Body of pancreas (tissue), 4 donors: ENCODE data around the gene MIER1. TPM values are rescaled to one million over a fixed set of nuclear protein-coding genes. Genes with fewer than 3 reads are reported as not detected.

Source experiments
- ATAC-seq: fragments of 150-250 bp; one replicate; pipeline ENCODE4 v1.9.1; 2016
- DNase-seq, 4 donors: peaks; one replicate each; pipeline ENCODE4 v3.0.0-alpha.2; 2019
- H3K27ac ChIP-seq, 4 donors: fragments of 200-600 bp; sonication (generic); 1 replicate in 3 of 4; 2 replicates in 1 of 4; pipeline versions ENCODE4 v1.5.1 to v1.6.1; 2016 to 2019; ENCODE audit warnings: mild to moderate bottlenecking in 1 of 4, mixed read lengths in 1 of 4, moderate library complexity in 1 of 4
- H3K27me3 ChIP-seq, 2 donors: fragments of 200-600 bp; sonication (generic); one replicate each; pipeline ENCODE4 v1.6.0; 2016; ENCODE audit warnings: mild to moderate bottlenecking in 1 of 2
- H3K36me3 ChIP-seq, 2 donors: fragments of 200-600 bp; sonication (generic); replicated peaks in 1 of 2; 2 replicates each; pipeline ENCODE4 v1.5.1; 2016; ENCODE audit warnings: low read depth in 2 of 2; ENCODE audit not compliant: insufficient read depth in 1 of 2
- H3K4me1 ChIP-seq: fragments of 200-600 bp; sonication (generic); one replicate; pipeline ENCODE4 v1.6.0; 2016
- H3K4me3 ChIP-seq, 2 donors: fragments of 200-600 bp; sonication (generic); 1 replicate in 1 of 2; 2 replicates in 1 of 2; pipeline ENCODE4 v1.5.1; 2016 to 2019
- H3K9me3 ChIP-seq, 3 donors: fragments of 200-600 bp; sonication (generic); 1 replicate in 2 of 3; 2 replicates in 1 of 3; pipeline ENCODE4 v1.5.1; 2016
- POLR2A ChIP-seq, 3 donors: fragments of 450-650 bp; IDR thresholded peaks; one replicate each; pipeline ENCODE4 v1.6.1; 2016; ENCODE audit warnings: antibody characterized with exemption in 3 of 3, mild to moderate bottlenecking in 2 of 3
- WGBS, 2 donors: methylation state at CpG; one replicate each; pipeline ENCODE4 v1.1.5; 2017; 5-methylcytosine and 5-hydroxymethylcytosine counted together
- intact Hi-C: fragments of 100-400 bp; cut with DNase I; formaldehyde crosslinking; loops from one replicate; pipeline ENCODE4 v1.15.1; 2023
- total RNA-seq, 2 donors: library from RNA; depleted of rRNA; stranded (reverse); fragments of >200 nt; gene quantifications; one replicate each; pipeline ENCODE4 v1.1.0, GENCODE V29; 2016
- TF ChIP-seq, protein P1 (sequence below), 7 experiments: fragments of 450-650 bp in 4 of 7; fragments of 200-600 bp in 3 of 7; sonication (generic) in 3 of 7; IDR thresholded peaks; one replicate each; pipeline ENCODE4 v1.5.1; 2016 to 2019; ENCODE audit warnings: antibody characterized with exemption in 7 of 7

The MIER1 gene
- total RNA-seq, 2 donors from 2014 or later: 14.2 to 25.2 TPM

DNA sequence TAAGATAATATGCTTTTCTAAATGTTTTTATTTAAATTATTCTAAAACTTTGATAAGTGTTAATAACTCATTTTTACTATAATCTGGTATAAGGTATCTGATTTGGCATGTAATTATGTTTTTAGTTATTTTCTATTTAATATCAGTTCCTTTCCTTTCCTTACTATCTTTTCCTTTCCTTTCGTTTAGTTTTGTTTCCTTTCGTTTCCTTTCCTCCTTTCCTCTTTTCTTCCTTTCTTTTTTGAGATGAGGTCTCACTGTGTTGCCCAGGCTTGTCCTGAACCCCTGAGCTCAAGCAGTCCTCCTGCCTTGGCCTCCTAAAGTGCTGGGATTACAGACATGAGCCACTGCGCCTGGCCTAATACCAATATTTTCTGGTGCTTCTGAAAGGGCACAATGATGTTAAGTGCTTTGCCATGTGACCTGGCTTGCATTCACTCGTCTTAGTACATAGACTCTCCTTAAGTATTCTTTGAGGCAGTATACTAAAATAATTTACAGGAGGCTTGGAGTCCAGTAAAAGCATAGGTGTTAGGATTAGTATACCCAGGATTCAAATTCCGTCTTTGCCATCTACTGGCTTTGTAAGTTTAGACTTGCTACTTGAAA, 18.7 kb downstream of the MIER1 start:
- Histone ChIP-seq H3K4me1 (peaks cover 19% of the 10 kb centered on the region), H3K9me3 (no peaks in the 10 kb centered on the region), H3K27me3 (no peaks in the 10 kb centered on the region), H3K27ac (no peak overlapping the region), H3K36me3 (peaks cover 0 to 2% of the 10 kb centered on the region in 2 donors), H3K4me3 (no peak overlapping the region)
- intact Hi-C loops: no loop called here
- TF ChIP-seq, protein P1, sequence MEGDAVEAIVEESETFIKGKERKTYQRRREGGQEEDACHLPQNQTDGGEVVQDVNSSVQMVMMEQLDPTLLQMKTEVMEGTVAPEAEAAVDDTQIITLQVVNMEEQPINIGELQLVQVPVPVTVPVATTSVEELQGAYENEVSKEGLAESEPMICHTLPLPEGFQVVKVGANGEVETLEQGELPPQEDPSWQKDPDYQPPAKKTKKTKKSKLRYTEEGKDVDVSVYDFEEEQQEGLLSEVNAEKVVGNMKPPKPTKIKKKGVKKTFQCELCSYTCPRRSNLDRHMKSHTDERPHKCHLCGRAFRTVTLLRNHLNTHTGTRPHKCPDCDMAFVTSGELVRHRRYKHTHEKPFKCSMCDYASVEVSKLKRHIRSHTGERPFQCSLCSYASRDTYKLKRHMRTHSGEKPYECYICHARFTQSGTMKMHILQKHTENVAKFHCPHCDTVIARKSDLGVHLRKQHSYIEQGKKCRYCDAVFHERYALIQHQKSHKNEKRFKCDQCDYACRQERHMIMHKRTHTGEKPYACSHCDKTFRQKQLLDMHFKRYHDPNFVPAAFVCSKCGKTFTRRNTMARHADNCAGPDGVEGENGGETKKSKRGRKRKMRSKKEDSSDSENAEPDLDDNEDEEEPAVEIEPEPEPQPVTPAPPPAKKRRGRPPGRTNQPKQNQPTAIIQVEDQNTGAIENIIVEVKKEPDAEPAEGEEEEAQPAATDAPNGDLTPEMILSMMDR (IDR thresholded peaks at IDR 0.05): no peak
- TF ChIP-seq POLR2A (IDR thresholded peaks at IDR 0.05): no peak
- WGBS, 2 donors: 79 to 84% methylated on average over 5 of the region's 5 CpGs
- no peak for ATAC-seq
- DNase-seq: no peak

DNA sequence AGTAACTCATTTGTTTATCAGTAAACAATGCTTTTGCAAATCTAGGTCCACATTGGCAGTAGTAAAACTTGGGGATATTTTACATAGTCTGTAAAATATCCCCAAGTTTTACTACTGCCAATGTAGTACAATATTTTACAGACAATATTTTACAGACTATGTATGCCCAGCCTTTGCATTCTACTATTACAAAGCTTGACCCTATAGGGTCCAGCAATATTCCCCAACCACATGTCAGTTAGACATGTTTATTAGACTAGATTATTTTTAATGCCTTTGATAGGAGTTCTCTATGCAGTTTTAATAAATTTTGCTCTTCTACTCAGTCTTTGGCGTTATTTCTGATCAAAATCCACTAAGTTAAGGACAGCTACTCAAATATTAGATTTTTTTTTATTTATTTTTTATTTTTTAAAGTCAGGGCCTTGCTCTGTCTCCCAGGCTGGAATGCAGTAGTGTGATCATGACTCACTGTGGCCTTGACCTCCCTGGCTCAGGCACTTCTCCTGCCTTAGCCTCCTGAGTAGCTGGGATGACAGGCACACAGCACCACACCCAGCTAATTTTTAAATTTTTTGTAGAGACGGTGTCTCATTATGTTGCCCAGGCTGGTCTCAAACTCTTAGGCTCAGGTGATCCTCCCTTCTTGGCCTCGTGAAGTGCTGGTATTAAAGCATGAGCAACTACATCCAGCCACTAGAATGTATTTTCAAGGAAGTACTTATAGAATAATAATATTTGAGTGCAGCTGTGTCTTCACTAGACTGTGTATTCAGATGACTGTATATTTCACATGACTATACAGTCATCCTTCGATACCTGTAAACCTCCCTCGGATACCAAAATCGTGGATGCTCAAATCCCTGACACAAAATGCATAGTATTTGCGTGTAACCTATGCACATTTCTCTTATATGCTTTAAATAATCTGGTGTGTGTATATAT, 19.8 kb downstream of the MIER1 start:
- peaks cover 17% of the 10 kb centered on the region for H3K4me1 ChIP-seq
- TF ChIP-seq POLR2A (IDR thresholded peaks at IDR 0.05): no peak
- TF ChIP-seq, protein P1 (IDR thresholded peaks at IDR 0.05): no peak
- H3K27me3 ChIP-seq: no peaks in the 10 kb centered on the region
- H3K27ac ChIP-seq: peak overlapping the region in 1 of 4 donors; percentile 9
- intact Hi-C loops: no loop called here
- DNase-seq (peak in 3 of 4 donors; percentile 26 to 44 (median 41)), ATAC-seq (peak; percentile 50)
- H3K4me3 ChIP-seq: no peak overlapping the region
- no peaks in the 10 kb centered on the region for H3K9me3 ChIP-seq
- H3K36me3 ChIP-seq: peaks cover 0 to 3% of the 10 kb centered on the region in 2 donors
- whole genome bisulfite sequencing, 2 donors: 84 to 92% methylated on average over 7 of the region's 7 CpGs

DNA sequence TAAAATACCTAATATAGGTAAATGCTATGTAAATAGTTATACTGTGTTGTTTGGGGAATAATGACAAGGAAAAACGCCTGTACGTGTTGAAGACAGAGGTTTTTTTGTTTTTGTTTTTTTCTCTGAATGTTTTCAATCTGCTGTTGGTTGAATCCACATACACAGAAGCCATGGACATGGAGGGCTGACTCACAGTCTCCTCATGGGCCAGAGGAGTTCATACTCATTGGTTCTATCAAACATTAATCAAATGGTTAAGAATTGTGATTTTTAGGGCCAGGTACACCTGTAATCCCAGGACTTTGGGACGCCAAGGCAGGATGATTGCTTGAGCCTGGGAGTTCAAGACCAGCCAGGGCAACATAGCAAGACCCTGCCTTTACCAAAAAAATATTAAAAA, 20.5 kb downstream of the MIER1 start:
- Histone ChIP-seq H3K27ac (no peak overlapping the region), H3K27me3 (no peaks in the 10 kb centered on the region), H3K9me3 (no peaks in the 10 kb centered on the region), H3K4me3 (no peak overlapping the region), H3K36me3 (peaks cover 0 to 4% of the 10 kb centered on the region in 2 donors), H3K4me1 (peaks cover 17% of the 10 kb centered on the region)
- WGBS, 2 donors: 87 to 93% methylated on average over 3 of the region's 3 CpGs
- ATAC-seq (no peak), DNase-seq (no peak)
- intact Hi-C loops: no loop called here
- no peak for TF ChIP-seq POLR2A (IDR thresholded peaks at IDR 0.05)
- TF ChIP-seq, protein P1 (IDR thresholded peaks at IDR 0.05): no peak

DNA sequence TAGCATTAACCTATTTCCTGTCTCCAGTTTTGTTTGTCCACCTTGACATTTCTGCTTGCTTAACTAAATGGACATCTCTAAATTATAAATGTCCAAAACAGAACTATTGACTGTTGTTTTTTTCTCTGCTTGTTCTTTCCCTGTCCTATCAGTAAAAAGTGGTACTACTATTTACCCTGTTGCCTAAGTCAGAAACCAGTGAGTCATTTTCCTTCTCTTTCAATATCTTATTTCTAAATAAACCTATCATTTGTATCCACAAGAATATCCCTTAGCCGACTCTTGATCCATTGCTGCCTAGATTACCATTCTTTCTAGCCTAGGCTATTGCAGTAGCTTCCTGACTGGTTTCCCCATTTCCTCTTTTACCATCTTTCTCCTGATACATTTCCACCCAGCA, 22.5 kb downstream of the MIER1 start:
- Histone ChIP-seq H3K27ac (no peak overlapping the region), H3K36me3 (peaks cover 0 to 7% of the 10 kb centered on the region in 2 donors), H3K9me3 (no peaks in the 10 kb centered on the region), H3K4me1 (peaks cover 17% of the 10 kb centered on the region), H3K4me3 (no peak overlapping the region), H3K27me3 (no peaks in the 10 kb centered on the region)
- 26 to 42% methylated on average over 1 of the region's 1 CpG for WGBS, 2 donors
- ATAC-seq (no peak), DNase-seq (no peak)
- intact Hi-C loops: no loop called here
- no peak for TF ChIP-seq POLR2A (IDR thresholded peaks at IDR 0.05)
- TF ChIP-seq, protein P1 (IDR thresholded peaks at IDR 0.05): no peak
